GM12873 (cell line): ENCODE results near the gene ELP6.

ENCODE experiments used
- CTCF ChIP-seq: IDR thresholded peaks from 2 replicates; pipeline ENCODE4 v1.5.1; 2012; ENCODE audit warnings: low read depth, mild to moderate bottlenecking, moderate library complexity, low read length, control low read depth; ENCODE audit not compliant: insufficient read depth; ENCODE audit errors: missing control alignments

Gene ELP6

GRCh38 chr3:47503033-47503432, 10.5 kb downstream of the ELP6 start:
- TF ChIP-seq CTCF, result no peak

GRCh38 chr3:47496892-47497291, 16.6 kb downstream of the ELP6 start:
- TF ChIP-seq CTCF, result no peak

- no peak for TF ChIP-seq CTCF
Observed at GRCh38 chr3:47495886-47496285, 17.6 kb downstream of the ELP6 start.

GRCh38 chr3:47495111-47495510, 18.4 kb downstream of the ELP6 start:
- no peak for TF ChIP-seq CTCF

- TF ChIP-seq CTCF, result no peak
Observed at GRCh38 chr3:47491777-47492176, 21.7 kb downstream of the ELP6 start.

- TF ChIP-seq CTCF, result no peak
Observed at GRCh38 chr3:47491186-47491585, 22.3 kb downstream of the ELP6 start.

- no peak for TF ChIP-seq CTCF
Observed at GRCh38 chr3:47487265-47487664, 26.2 kb downstream of the ELP6 start.
